ENCODE results near the gene BAD. TPM values are rescaled to one million over a fixed set of nuclear protein-coding genes. Genes with fewer than 3 reads are reported as not detected.

Gene BAD
- 10 to 100 TPM; 51.1 to 85.9 TPM for total RNA-seq

DNA sequence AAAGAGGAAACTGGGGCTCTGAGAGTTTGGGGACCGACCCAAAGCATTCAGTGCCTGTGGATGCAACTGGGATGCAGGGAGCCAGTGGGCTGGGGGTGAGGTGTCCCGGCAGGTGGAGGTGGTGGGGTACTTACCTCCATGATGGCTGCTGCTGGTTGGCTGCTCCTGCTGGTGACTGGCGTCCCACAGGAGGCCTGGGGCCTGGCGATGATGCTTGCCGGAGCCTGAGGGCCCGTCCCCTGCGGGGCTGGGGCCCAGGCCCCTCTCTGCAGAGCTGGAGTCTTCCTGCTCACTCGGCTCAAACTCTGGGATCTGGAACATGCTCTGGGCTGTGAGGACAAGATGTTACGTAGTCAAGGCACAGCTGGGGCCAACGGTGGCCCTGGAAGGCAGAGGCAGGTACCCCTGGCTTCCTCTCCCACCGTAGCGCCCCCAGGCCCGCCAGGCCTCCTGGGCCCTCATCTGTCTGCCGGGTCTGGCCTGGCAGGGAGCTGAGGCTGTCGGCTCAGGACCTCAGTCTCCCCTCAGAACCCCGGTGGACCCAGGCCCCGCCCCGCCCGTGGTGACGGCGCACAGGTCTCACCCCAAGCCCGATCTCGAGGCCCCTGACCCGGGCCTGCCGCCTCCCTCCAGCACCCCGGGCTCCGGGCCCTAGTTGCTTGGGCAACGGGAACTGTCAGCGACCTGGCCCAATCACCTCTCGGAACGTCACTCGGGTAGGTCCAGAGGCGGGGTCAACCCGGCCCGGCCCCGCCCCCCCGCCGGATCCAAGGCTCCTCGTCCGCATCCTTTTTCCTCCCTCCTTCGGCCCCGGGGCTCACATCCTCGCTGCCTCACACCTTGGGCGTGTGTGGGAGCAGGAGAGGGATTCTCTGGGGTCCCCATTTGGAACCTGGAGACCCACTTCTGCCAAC lies at the start of gene BAD:
TSS of gene BAD (minus strand) at position 618 of the 914 bp plus-strand sequence. CDS start at position 321, 297 bp downstream.
- peak within 1 kb of the TSS; percentile 49 to 55 for H3K4me3 ChIP-seq
- 0 to 3% methylated on average over 7 to 44 of the region's 44 CpGs for WGBS, 2 donors
- peak; percentile 28 to 70 (median 60) for TF ChIP-seq POLR2A (IDR thresholded peaks at IDR 0.05)
- TF ChIP-seq, protein P1, sequence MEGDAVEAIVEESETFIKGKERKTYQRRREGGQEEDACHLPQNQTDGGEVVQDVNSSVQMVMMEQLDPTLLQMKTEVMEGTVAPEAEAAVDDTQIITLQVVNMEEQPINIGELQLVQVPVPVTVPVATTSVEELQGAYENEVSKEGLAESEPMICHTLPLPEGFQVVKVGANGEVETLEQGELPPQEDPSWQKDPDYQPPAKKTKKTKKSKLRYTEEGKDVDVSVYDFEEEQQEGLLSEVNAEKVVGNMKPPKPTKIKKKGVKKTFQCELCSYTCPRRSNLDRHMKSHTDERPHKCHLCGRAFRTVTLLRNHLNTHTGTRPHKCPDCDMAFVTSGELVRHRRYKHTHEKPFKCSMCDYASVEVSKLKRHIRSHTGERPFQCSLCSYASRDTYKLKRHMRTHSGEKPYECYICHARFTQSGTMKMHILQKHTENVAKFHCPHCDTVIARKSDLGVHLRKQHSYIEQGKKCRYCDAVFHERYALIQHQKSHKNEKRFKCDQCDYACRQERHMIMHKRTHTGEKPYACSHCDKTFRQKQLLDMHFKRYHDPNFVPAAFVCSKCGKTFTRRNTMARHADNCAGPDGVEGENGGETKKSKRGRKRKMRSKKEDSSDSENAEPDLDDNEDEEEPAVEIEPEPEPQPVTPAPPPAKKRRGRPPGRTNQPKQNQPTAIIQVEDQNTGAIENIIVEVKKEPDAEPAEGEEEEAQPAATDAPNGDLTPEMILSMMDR (IDR thresholded peaks at IDR 0.05), result no peak
- intact Hi-C loops (cut with DNase I), result no loop called here
- H3K36me3 ChIP-seq (replicated peaks in 1 of 2; ENCODE audit: insufficient read depth in 1 of 2, low read depth in 2 of 2), result no peaks in the 10 kb centered on the region
- DNase-seq (peak; percentile 96 to 98 (median 96)), ATAC-seq (peak; percentile 89)
- H3K4me1 ChIP-seq, result peaks cover 24% of the 10 kb centered on the region
- H3K9me3 ChIP-seq, result no peaks in the 10 kb centered on the region
- no peaks in the 10 kb centered on the region for H3K27me3 ChIP-seq
- peak within 1 kb of the TSS; percentile 70 to 91 (median 88) for H3K27ac ChIP-seq

DNA sequence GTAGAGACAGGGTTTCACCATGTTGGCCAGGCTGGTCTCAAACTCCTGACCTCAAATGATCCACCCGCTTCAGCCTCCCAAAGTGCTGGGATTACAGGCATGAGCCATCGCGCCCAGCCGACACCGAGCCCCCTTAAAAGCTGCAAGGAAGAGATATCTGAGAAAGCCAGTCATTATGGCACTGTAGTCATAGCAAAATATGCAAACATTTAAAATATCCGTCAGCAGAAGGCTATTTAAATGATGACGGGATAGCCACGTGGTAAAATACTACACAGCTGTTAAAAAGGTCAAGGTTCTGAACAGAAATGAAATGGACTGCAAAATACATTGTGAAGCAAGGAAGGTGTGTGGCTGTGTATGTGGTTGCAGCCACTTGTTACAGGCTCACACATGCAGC lies 49.1 kb upstream of the BAD start:
- TF ChIP-seq, protein P1 (IDR thresholded peaks at IDR 0.05), result no peak
- no peak for TF ChIP-seq POLR2A (IDR thresholded peaks at IDR 0.05)
- WGBS, 2 donors, result 90 to 92% methylated on average over 8 of the region's 8 CpGs
- intact Hi-C loops (cut with DNase I), result no loop called here
- H3K4me1 ChIP-seq, result peaks cover 29% of the 10 kb centered on the region
- no peaks in the 10 kb centered on the region for H3K9me3 ChIP-seq
- H3K4me3 ChIP-seq, result no peak overlapping the region
- no peaks in the 10 kb centered on the region for H3K36me3 ChIP-seq (replicated peaks in 1 of 2; ENCODE audit: insufficient read depth in 1 of 2, low read depth in 2 of 2)
- DNase-seq (no peak), ATAC-seq (no peak)
- H3K27me3 ChIP-seq, result no peaks in the 10 kb centered on the region
- no peak overlapping the region for H3K27ac ChIP-seq

DNA sequence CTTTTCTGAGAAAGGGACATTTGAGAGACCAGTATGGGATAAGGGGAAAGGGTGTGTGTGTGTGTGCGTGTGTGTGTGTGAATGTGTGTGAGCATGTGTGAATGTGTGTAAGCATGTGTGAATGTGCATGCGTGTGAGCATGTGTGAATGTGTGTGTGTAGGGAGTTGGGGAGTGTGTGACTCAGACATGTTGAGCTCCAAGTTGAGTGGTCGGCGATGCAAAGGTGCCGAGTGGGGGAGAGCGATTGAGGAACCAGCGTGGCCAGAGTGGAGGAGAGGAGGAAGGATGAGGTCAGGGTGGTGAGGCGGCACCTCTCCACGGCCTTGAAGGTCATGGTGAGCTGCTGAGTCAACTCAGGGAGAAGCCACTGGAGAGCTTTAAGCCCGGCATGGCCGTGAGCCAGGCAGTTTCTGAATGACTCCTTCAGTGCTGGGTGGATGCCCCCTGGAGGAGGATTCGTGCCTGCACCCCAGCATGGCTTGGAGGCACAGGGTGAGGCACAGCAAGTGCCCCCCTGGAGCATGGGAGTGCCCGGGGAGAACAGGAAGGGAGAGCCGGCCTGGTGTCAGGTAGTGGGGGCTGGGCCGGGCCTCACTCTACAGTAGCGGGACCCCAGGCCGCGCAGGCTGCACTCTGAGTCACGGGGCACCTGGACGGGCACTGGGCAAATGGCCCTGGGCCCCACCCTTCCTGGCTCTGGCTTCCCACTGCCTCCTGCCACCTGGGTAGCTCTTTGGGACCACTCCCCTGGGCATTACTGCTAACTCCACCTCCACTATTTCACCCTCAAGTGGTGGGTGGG lies 47.3 kb upstream of the BAD start:
- intact Hi-C loops (cut with DNase I), result no loop called here
- Histone ChIP-seq H3K4me1 (peaks cover 29% of the 10 kb centered on the region), H3K27me3 (no peaks in the 10 kb centered on the region), H3K36me3 (replicated peaks in 1 of 2; ENCODE audit: insufficient read depth in 1 of 2, low read depth in 2 of 2) (no peaks in the 10 kb centered on the region), H3K9me3 (no peaks in the 10 kb centered on the region), H3K27ac (peak overlapping the region; percentile 11 to 71 (median 42)), H3K4me3 (no peak overlapping the region)
- ATAC-seq (peak; percentile 76), DNase-seq (peak; percentile 79 to 93 (median 92))
- no peak for TF ChIP-seq POLR2A (IDR thresholded peaks at IDR 0.05)
- TF ChIP-seq, protein P1 (IDR thresholded peaks at IDR 0.05), result peak in 6 of 7 experiments; percentile 19 to 64 (median 58)
- WGBS, 2 donors, result 22 to 26% methylated on average over 17 to 19 of the region's 20 CpGs

DNA sequence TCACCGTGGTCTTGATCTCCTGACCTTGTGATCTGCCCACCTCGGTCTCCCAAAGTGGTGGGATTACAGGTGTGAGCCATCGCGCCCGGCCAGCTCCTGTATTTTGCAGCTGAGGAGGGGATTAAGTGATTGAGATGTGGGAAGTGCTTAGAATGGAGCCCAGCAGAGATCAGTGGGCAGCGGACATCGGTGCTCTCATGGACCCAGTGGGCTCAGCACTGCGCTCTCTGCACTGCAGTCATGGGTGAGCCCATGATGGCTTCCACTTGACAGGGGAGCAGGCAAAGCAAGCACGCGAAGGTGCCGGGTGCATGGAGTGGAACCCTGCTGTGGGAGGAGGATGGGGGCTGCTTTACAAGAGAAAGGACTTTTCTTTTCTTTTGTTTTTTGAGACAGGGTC lies 46.4 kb upstream of the BAD start:
- TF ChIP-seq, protein P1 (IDR thresholded peaks at IDR 0.05), result no peak
- Histone ChIP-seq H3K4me1 (peaks cover 29% of the 10 kb centered on the region), H3K4me3 (no peak overlapping the region), H3K9me3 (no peaks in the 10 kb centered on the region), H3K27me3 (no peaks in the 10 kb centered on the region), H3K27ac (no peak overlapping the region), H3K36me3 (replicated peaks in 1 of 2; ENCODE audit: insufficient read depth in 1 of 2, low read depth in 2 of 2) (no peaks in the 10 kb centered on the region)
- ATAC-seq (no peak), DNase-seq (no peak)
- 77 to 82% methylated on average over 11 of the region's 11 CpGs for WGBS, 2 donors
- intact Hi-C loops (cut with DNase I), result no loop called here

All from body of pancreas (tissue), 4 donors.